ENCODE results near the gene ABCA7.
"Not testable (repeated sequence)": the region's sequence is repeated elsewhere in the genome, so short reads cannot be mapped to it uniquely, and the experiment has no call there.

The ABCA7 gene

DNA sequence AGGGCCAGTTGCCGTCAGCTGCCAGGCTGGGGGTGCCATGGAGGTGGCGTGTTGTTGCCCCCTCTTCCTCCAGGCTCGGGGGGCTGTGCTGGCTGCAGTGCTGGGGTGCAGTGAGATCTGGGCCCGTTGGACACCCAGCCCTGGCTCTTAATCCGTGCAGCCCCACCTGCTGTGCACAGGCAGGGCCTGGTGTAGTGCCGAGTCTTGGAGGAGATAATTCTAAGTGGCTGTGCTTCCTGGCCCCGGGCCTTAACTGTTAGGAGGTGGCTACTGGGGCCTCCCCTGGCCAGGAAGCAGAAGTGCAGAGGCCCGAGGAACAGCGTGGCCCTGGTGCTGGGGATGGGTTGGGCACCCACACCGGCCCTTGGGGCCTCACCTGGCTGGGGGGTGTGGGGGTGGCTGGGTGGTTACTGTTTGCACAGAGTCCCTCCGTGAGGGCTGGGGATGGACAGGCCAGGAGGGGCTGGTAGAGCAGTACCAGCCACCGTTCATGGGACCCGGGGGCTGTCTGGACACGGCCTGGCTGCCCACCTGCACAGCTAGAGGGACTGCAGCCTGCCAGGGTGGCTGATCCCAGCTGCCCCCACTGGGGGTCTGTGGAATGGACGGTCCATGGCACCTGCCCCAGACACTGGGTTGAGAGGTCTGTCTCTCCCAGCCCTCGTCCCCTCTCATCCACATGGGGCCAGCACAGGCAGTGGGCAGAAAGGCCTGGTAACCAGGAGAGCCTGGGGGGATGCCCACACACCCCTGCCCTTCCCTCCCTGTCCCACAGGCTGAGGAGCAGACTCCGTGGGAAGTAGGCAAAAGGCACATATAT lies 67.1 kb downstream of the ABCA7 start:
- DNase-seq = no peak

DNA sequence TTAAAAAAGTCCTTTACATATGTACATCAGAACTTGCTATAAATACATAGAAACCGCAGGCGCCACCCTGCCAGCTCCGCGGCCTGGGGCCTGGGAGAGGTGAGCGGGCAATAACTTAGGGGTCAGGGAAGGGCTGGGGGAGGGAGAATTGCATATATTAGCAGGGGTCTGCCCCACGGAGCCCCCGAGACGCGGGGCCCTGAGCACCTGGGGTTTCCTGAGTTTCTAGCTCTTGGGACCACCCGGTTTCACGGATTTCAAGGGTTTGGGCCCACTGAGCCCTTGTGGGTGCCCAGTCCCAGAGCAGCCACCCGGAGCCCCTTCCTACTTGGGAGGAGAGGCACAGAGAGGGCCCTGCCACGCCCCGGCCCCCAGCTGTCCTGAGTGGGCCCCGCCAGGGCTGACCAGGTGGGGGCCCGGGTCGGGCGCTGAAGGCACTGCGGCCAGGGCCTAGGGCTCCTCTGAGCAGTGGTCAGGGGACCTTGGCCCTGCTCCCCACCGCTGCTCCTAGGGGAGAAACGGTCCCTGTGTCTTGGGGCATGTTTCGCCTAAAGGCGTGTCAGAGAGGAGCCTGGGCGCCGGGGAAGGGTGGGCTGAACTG lies 67.9 kb downstream of the ABCA7 start:
- no peak for DNase-seq

DNA sequence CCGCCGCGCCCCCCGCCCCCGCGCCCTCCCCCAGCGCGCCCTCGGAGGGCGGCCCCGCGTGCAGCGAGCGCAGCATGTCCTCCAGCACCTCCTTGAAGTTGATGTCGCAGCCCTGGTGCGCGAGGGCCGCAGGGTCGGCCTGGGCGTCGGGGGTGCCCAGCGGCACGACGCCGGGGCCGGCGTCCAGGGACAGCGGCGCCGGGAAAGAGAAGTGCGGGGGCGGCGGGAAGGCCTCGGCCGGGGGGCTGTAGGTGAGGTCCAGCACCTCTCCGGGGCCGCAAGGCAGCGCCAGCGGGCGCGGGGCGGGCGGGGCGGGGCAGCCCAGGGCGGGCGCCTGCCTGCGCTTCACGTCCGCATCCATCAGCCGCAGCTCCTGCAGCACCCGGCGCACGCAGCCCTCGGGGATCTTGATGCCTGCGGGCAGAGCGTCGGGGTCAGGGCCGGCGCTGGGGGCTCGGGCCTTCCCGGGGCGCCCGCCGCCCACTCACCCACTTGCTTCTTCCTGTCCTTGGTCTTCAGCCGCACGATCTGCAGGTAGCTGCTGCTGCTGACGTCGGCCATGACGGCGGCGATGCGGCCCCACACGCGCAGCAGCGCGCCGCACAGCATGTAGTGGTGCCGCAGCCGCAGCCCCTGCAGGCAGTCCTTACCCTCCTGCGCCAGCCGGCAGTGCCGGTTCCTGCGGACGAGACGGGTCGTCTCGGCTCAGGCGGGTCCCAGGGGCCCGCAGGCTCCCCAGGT lies 68.6 kb downstream of the ABCA7 start:
- DNase-seq = no peak

DNA sequence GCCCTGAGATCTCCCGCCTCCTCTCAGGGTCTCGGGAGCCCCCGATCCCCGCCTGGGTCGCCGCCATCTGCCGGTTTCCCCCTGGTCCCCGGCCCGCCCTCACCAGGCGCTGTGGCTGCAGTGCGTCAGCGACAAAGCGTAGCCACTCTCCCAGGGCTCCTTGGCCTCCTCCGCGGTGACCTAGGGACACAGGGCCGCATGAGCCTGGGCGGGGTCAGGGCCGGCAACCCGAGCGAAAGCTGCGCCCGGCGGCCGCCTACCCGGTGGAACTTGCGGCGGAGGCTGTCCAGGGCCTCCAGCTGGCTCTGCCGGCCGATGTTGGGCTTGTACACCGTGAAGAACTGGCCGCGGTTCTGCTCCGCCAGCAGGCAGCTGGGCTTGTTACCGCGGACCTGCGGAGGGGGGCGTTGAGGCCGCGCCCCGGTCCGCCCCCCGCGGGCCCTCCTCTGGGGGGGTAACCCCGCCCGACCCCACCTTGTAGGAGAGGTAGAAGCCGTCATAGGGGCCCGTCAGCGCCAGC lies 69.2 kb downstream of the ABCA7 start:
- no peak for DNase-seq

DNA sequence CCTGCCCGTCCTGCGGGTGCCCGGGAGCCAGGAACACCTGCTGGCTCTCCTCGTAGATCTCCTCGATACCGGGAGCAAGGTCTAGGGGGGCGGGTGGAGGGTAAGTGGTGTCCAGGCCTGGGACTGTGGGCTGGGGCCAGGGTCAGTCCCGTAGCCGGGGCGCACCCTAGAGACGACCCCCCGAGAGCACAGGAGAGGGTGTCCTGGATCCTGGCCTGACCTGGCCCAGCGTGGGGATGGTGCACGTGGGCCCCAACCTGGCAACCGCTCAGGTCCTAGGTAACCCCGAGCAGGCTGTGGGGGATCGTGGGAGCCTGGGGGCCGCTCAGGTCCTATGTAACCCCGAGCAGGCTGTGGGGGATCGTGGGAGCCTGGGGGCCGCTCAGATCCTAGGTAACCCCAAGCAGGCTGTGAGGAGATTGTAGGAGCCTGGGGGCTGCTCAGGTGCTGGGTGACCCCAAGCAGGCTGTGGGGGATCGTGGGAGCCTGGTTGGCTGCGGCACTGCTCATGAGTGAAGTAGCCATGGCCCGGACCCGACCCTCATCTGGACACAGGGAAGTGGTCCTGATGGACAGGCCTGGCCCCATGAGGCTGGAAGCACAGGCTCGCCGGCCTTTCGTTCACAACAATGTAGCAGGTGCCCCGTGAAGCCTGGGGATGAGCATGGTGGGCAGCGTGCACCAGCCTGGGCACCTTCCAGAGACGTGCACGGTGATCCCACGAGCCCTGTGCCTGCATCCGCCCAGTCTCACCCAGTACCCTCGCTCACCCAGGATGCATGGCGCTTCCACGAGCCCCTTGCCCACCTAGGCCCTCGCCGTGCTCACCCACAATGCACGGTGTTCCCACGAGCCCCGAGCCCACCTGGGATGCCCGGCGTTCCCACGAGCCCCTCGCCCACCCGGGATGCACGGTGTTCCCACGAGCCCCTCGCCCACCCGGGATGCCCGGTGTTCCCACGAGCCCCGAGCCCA lies 70.1 kb downstream of the ABCA7 start:
- no peak for DNase-seq

DNA sequence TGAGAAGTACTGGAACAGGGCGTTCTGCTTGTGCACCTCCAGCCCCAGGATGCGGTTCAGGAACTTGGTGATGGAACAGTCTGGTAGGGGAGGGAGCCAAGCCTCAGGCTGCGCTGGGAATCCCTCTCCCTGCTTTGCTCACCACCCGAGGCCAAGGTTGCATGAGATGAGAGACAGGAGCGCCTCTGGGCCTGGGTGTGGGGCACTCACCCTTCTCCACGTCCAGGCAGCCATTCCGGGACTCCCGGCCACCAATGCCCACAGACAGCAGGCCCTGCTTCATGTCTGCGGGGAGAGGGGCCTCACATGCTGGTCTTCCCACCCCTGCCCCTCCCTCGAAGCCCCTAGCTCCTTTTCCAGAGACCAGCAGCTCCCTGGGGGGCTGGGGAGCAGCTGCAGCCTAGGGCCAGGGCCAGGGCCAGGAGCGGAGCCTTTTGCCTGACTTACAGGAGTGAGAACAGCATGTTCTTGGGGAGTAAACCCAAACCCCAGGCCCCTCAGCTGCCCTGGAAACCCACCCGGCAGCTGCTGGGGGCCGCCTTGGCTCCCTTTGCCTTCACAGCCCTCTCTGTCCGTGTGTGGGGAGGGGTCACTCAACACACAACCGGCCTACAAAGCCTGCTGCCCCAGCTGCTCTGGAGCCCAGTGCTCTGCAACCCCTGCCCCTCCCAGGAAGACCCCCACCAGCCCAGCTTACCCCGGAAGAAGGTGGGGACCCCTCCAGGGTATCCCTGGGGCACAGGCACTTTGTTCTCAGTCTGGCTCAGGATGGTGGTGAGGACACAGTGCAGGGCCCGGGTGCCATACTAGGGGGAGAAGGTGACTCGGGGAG lies 71.1 kb downstream of the ABCA7 start:
- no peak for DNase-seq

DNA sequence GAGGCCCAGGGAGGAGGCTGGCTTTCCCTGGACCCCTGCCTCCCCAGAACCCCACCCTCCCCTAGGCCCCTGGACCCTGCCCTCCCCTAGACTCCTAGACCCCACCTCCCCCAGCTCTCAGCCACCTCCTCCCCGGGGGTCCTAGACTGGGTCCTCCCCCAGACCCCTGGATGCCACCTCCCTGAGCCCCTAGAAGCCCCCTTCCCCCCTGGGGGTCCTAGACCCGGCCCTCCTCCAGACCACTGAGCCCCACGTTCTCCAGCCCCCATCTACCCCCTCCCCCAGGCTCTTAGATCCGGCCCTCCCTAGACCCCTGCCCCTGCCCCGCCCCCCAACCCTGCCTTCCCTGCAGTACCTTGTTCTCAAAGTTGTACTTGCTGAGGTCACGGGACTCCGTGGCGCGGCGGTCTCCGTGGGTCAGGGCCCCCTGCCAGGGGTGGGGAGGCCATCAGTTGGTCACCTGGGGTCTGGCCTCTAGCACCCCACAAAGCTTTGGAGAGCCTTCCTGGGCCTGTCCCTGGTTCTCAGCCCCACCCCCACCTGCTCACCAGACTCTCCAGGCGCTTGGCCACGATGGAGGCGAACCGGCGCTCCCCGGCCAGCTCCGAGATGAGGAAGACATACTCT lies 71.8 kb downstream of the ABCA7 start:
- DNase-seq = no peak

DNA sequence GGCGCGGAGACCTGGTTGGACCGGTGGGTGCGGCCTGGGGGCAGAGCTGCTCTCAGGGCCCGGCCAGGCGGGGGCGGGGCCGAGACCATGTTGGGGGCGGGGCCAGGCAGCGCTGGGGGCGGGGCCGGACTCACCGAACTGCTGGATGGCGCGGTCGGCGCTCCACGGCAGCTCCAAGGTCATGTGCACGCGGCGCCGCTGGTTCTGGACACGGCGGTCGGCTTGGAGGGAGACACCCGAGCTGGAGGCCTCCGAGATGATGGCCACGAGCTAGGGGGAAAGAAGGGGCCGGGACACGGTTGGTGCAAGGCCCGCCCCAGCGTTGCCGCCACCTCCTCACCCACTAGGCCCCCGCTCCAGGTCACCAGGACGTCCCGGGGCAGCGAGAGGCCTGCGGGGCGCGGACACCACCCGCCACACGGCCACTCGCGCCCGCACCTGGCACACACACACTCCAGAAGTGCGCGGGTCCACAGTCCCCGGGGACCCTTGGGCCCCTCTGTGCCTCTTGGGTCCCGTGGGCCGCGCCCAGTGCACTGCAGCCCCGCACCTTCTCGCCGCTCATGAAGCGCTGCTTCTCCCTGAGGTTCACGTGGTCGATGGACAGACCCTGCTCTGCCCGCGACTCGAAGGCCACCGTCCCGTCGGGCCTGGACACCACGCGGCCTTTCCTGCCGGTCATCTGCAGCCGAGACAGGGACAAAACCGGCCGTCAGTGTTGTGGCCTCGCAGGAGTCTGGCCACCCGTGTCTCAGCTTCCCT lies 72.5 kb downstream of the ABCA7 start:
- no peak for DNase-seq

DNA sequence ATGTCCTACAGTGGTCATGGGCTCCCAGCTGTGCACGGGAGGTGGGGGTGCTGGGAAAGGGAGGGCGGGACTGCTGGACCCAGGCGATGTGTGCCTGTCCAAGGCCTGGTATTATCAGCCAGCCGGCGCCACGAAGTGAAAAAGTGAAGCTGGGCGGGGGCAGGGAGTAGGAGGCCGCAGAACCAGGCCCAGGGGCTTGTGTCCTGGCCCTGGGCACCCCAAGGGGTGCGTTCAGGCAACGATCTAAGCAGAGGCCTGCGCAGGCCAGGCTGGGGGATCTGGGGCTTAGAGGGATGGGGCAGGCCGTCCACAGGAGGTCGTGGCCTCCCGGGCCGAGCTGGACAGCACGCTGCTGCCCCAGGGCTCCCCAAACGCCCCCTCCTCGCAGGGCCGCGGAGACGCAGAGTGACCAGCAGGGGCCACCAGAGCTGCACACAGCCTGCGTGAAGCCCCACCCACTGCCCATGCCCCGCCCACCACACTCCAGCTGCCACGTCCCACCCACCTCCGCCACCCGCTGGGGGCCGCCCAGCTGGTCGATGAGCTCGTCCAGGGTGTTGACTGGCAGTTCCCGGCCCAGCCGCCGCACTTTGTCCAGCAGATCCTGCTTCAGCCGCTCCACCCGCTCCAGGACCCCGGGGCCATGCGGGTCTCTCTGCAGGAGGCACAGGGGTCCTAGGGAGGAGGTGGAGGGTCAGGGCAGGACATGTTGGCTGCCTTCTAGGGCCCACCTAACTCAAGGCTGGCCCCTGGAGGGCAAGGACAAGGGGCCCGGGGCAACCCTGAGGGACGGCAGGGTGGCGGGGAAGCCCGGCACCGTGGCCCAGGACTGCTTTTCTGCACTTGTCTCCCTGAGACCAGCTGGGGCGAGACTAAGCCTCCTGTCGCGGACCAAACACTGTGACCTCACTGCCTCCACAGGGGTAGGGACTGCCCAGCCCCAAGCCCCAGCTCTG lies 73.4 kb downstream of the ABCA7 start:
- peak; percentile 85 for DNase-seq

DNA sequence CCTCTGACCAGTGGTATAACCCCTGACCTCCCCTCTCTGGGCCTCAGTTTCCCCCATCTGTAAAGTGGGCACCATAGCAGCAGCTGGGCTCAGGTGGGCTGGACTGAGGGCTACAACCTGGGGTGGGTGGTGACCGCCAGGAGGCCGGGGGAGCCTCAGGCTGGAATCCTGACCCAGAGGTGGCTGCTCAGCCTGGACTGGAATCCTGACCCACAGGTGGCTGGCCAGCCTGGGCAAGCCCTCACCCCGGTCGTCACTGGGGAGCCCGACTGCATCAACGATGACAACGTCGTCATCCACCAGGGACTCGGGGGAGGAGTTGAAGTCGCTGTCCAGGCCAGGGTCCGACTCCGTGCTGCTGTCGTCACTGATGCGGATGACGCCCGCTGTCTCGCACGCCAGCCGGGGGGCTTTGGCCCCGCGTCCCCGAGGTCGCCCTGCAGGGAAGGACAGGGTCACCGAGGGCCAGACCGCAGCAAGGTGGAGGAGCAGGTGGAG lies 74.1 kb downstream of the ABCA7 start:
- no peak for DNase-seq

DNA sequence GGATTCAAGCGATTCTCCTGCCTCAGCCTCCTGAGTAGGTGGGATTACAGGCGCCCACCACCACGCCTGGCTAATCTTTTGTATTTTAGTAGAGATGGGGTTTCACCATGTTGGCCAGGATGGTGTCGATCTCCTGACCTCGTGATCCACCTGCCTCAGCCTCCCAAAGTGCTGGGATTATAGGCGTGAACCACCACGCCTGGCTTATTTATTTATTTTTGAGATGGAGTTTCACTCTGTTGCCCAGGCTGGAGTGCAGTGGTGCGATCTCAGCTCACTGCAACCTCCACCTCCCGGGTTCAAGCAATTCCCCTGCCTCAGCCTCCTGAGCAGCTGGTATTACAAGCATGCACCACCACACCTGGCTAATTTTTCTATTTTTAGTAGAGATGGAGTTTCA lies 74.8 kb downstream of the ABCA7 start:
- DNase-seq = not testable (repeated sequence)
